ENCODE measurements around the gene GOLGA6D. TPM values are rescaled to one million over a fixed set of nuclear protein-coding genes. Genes with fewer than 3 reads are reported as not detected.
"Not testable (repeated sequence)": the region's sequence is repeated elsewhere in the genome, so short reads cannot be mapped to it uniquely, and the experiment has no call there.

GOLGA6D gene
- total RNA-seq, 1 experiment from 2014 or later = 0.35 TPM

GRCh38 chr15:75293660-75294059, 11.0 kb downstream of the GOLGA6D start:
- H3K79me1 ChIP-seq (ENCODE audit: insufficient read depth, low read depth, low read length, poor library complexity, severe bottlenecking); H3K4ac ChIP-seq (ENCODE audit: low read depth, low read length); H2BK5ac ChIP-seq (ENCODE audit: insufficient read length, low read length); H2BK20ac ChIP-seq (ENCODE audit: low read depth, low read length, poor library complexity, severe bottlenecking); H4K91ac ChIP-seq (ENCODE audit: insufficient read length, low read depth, low read length); H2AFZ ChIP-seq (ENCODE audit: low read length); H3K4me1 ChIP-seq (ENCODE audit: insufficient read depth, low read length); H3K36me3 Mint-ChIP-seq (ENCODE audit: insufficient read depth in 1 of 3, low read depth in 3 of 3); H3K18ac ChIP-seq (ENCODE audit: insufficient read length, low read depth, low read length); H3K14ac ChIP-seq (ENCODE audit: insufficient read depth, low read length); H3K23ac ChIP-seq (ENCODE audit: insufficient read length, low read depth, low read length); H3K9ac ChIP-seq (ENCODE audit: extremely low read depth, insufficient read length, low read length); H3K56ac ChIP-seq (ENCODE audit: insufficient read length, low read depth, low read length); H4K8ac ChIP-seq (replicated peaks; ENCODE audit: insufficient read length, low read depth, low read length); H3T11ph ChIP-seq (ENCODE audit: low read length); H3K4me2 ChIP-seq (ENCODE audit: insufficient read depth, insufficient read length, low read length); H4K5ac ChIP-seq (ENCODE audit: insufficient read length, low read depth, low read length); H3K27me3 Mint-ChIP-seq (ENCODE audit: low read depth); H2BK120ac ChIP-seq (ENCODE audit: low read depth, low read length, poor library complexity, severe bottlenecking); H2BK12ac ChIP-seq (ENCODE audit: insufficient read length, low read depth, low read length); H4K20me1 ChIP-seq (ENCODE audit: control insufficient read depth, insufficient read depth, insufficient read length); H3K27ac ChIP-seq (ENCODE audit: insufficient read length, low read depth, low read length); H2BK15ac ChIP-seq (ENCODE audit: low read depth, low read length); H3K9me3 ChIP-seq (ENCODE audit: control insufficient read depth, low read depth, low read length); H3K4me3 Mint-ChIP-seq; H3K4me1 Mint-ChIP-seq; H3K79me2 ChIP-seq (ENCODE audit: insufficient read depth, low read length); DNase-seq; H3K27ac Mint-ChIP-seq; H3K9me3 Mint-ChIP-seq; H3K27me3 ChIP-seq (ENCODE audit: insufficient read depth, low read length); H3K23me2 ChIP-seq (ENCODE audit: insufficient read length, low read depth, low read length, poor library complexity, severe bottlenecking); H2AK5ac ChIP-seq (ENCODE audit: insufficient read length, low read length): not testable (repeated sequence)
- WGBS (ENCODE audit: extremely low coverage, insufficient read length, low lambda C conversion rate) = no CpG with 5 or more reads among the region's 18 CpGs

DNA sequence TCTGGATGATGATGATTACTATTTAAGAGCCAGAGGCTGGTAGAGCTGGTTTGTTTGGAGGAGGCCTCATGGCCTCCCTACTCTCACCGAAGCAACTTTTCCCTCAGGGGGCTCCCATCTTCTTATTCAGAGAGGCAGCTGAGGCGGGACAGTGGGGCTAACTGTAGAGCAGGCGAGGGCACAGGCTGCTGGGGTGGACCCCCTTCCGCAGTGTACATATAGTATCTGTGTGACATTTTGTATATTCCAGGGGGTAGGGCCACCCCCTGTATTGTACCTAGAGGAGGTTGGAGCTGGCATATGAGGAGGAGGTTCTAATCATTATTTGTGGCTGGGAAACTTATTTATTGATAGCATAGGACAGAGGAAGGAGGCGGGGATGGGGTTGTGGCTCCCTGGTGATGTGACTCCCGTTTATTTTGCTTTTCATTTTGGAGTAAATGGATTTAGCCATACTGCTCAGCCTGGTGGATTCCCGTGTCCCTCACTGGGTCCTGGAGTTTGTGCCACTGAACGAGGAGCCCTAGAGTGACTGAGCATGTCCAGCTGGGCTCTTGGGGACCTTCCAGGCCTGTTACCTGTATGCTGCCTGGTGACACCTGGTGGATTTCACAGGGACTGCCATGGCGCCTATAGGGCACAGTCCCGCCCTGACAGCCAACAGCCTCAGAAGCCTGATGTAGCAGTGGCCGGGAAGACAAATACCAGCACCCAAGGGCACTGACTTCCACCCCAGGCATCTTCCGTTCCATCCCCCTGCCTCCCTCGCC, 16.1 kb downstream of the GOLGA6D start:
- H3K23ac ChIP-seq (ENCODE audit: insufficient read length, low read depth, low read length); H3K79me1 ChIP-seq (ENCODE audit: insufficient read depth, low read depth, low read length, poor library complexity, severe bottlenecking); H3K9me3 Mint-ChIP-seq; H2BK5ac ChIP-seq (ENCODE audit: insufficient read length, low read length); H2BK120ac ChIP-seq (ENCODE audit: low read depth, low read length, poor library complexity, severe bottlenecking); H4K5ac ChIP-seq (ENCODE audit: insufficient read length, low read depth, low read length); H3K36me3 Mint-ChIP-seq (ENCODE audit: insufficient read depth in 1 of 3, low read depth in 3 of 3); H3K56ac ChIP-seq (ENCODE audit: insufficient read length, low read depth, low read length); H2AK5ac ChIP-seq (ENCODE audit: insufficient read length, low read length); H3K4me1 ChIP-seq (ENCODE audit: insufficient read depth, low read length); H3K4me2 ChIP-seq (ENCODE audit: insufficient read depth, insufficient read length, low read length); H3K27ac ChIP-seq (ENCODE audit: insufficient read length, low read depth, low read length); H3K27ac Mint-ChIP-seq; H3K79me2 ChIP-seq (ENCODE audit: insufficient read depth, low read length); H2BK12ac ChIP-seq (ENCODE audit: insufficient read length, low read depth, low read length); H2BK15ac ChIP-seq (ENCODE audit: low read depth, low read length); H2AFZ ChIP-seq (ENCODE audit: low read length); H3K9me3 ChIP-seq (ENCODE audit: control insufficient read depth, low read depth, low read length); H4K8ac ChIP-seq (replicated peaks; ENCODE audit: insufficient read length, low read depth, low read length); H4K91ac ChIP-seq (ENCODE audit: insufficient read length, low read depth, low read length); H2BK20ac ChIP-seq (ENCODE audit: low read depth, low read length, poor library complexity, severe bottlenecking); H3K4me3 Mint-ChIP-seq; H3K27me3 ChIP-seq (ENCODE audit: insufficient read depth, low read length); H3K4ac ChIP-seq (ENCODE audit: low read depth, low read length); H3K9ac ChIP-seq (ENCODE audit: extremely low read depth, insufficient read length, low read length); DNase-seq; H3T11ph ChIP-seq (ENCODE audit: low read length); H4K20me1 ChIP-seq (ENCODE audit: control insufficient read depth, insufficient read depth, insufficient read length); H3K27me3 Mint-ChIP-seq (ENCODE audit: low read depth); H3K23me2 ChIP-seq (ENCODE audit: insufficient read length, low read depth, low read length, poor library complexity, severe bottlenecking); H3K4me1 Mint-ChIP-seq; H3K18ac ChIP-seq (ENCODE audit: insufficient read length, low read depth, low read length); H3K14ac ChIP-seq (ENCODE audit: insufficient read depth, low read length): not testable (repeated sequence)
- no CpG with 5 or more reads among the region's 13 CpGs for WGBS (ENCODE audit: extremely low coverage, insufficient read length, low lambda C conversion rate)

Data from H9 (cell line).